A673 (cell line): ENCODE data around the gene IMMP2L.

Experiments
- EZH2 ChIP-seq: fragments of 200-600 bp; sonication (generic); IDR thresholded peaks from 2 replicates; pipeline ENCODE4 v1.6.1; 2017; ENCODE audit warnings: borderline replicate concordance, low read depth, mild to moderate bottlenecking, mixed read lengths, antibody characterized with exemption, low read length; ENCODE audit not compliant: poor library complexity, severe bottlenecking
- TF ChIP-seq, protein P1 (sequence below): fragments of 300-800, 200-600 bp; sonication (generic); conservative IDR thresholded peaks from 2 replicates; pipeline ENCODE4 v1.5.1; 2017; ENCODE audit warnings: low read depth, mild to moderate bottlenecking, antibody characterized with exemption, low read length, moderate library complexity, mixed read lengths

DNA sequence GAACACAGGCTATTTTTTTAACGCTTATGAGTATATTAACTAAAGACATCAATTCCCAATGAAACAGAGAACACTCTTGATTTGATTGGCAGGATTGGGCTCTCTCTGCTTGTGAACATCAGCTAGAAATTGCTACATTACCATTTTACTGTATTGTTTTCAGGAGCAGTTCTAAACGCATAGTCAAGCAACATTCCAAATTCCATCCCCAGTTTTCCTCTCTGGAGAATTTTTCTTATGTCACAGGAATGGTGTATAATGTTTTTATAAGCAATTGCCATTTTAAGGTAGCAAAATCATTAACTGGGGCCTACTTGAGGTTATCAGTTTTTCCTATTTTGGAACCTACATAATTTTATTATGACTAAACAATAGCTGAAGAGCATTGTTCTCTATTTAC, 748.3 kb downstream of the IMMP2L start:
- TF ChIP-seq, protein P1, sequence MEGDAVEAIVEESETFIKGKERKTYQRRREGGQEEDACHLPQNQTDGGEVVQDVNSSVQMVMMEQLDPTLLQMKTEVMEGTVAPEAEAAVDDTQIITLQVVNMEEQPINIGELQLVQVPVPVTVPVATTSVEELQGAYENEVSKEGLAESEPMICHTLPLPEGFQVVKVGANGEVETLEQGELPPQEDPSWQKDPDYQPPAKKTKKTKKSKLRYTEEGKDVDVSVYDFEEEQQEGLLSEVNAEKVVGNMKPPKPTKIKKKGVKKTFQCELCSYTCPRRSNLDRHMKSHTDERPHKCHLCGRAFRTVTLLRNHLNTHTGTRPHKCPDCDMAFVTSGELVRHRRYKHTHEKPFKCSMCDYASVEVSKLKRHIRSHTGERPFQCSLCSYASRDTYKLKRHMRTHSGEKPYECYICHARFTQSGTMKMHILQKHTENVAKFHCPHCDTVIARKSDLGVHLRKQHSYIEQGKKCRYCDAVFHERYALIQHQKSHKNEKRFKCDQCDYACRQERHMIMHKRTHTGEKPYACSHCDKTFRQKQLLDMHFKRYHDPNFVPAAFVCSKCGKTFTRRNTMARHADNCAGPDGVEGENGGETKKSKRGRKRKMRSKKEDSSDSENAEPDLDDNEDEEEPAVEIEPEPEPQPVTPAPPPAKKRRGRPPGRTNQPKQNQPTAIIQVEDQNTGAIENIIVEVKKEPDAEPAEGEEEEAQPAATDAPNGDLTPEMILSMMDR = no peak
- TF ChIP-seq EZH2 = no peak
